GM23248 (cell line): ENCODE data around the gene TENM3. TPM values are rescaled to one million over a fixed set of nuclear protein-coding genes. Genes with fewer than 3 reads are reported as not detected.

Experiments used
- DNase-seq: peaks from one replicate; pipeline ENCODE4 v3.0.0-alpha.2; 2015
- H2AFZ ChIP-seq: fragments of 200-600 bp; sonication (generic); 2 replicates; pipeline ENCODE4 v1.6.1; 2016; ENCODE audit warnings: antibody characterized with exemption
- H3F3A ChIP-seq: fragments of 200-600 bp; sonication (generic); 2 replicates; pipeline ENCODE4 v1.6.1; 2016; ENCODE audit warnings: mild to moderate bottlenecking, antibody characterized with exemption, mixed run types; ENCODE audit not compliant: insufficient read depth
- H3K27ac ChIP-seq: fragments of 200-600 bp; sonication (generic); 2 replicates; pipeline ENCODE4 v1.5.1; 2016; ENCODE audit warnings: mild to moderate bottlenecking
- H3K27me3 ChIP-seq: fragments of 200-600 bp; sonication (generic); replicated peaks from 2 replicates; pipeline ENCODE4 v1.6.1; 2016; ENCODE audit warnings: mild to moderate bottlenecking; ENCODE audit not compliant: insufficient read depth
- H3K36me3 ChIP-seq: fragments of 200-600 bp; sonication (generic); 2 replicates; pipeline ENCODE4 v1.6.1; 2016; ENCODE audit warnings: low read depth, mild to moderate bottlenecking
- H3K4me1 ChIP-seq: fragments of 200-600 bp; sonication (generic); 2 replicates; pipeline ENCODE4 v1.6.1; 2016; ENCODE audit warnings: mild to moderate bottlenecking; ENCODE audit not compliant: insufficient read depth
- H3K4me2 ChIP-seq: fragments of 200-600 bp; sonication (generic); one replicate; pipeline ENCODE4 v1.6.1; 2016; ENCODE audit warnings: mild to moderate bottlenecking; ENCODE audit not compliant: unreplicated experiment
- H3K4me3 ChIP-seq: fragments of 200-600 bp; sonication (generic); 2 replicates; pipeline ENCODE4 v1.5.1; 2016; ENCODE audit warnings: mild to moderate bottlenecking
- H3K79me2 ChIP-seq: fragments of 200-600 bp; sonication (generic); 2 replicates; pipeline ENCODE4 v1.6.1; 2016; ENCODE audit warnings: mild to moderate bottlenecking; ENCODE audit not compliant: insufficient read depth
- H3K9ac ChIP-seq: fragments of 200-600 bp; sonication (generic); 2 replicates; pipeline ENCODE4 v1.6.1; 2016; ENCODE audit warnings: mild to moderate bottlenecking
- H3K9me2 ChIP-seq: fragments of 200-600 bp; sonication (generic); 2 replicates; pipeline ENCODE4 v1.6.1; 2016; ENCODE audit warnings: mixed run types, mild to moderate bottlenecking, moderate library complexity; ENCODE audit not compliant: insufficient read depth
- H3K9me3 ChIP-seq: fragments of 200-600 bp; sonication (generic); one replicate; pipeline ENCODE4 v1.6.1; 2017; ENCODE audit warnings: low read depth
- H4K20me1 ChIP-seq: fragments of 200-600 bp; sonication (generic); 2 replicates; pipeline ENCODE4 v1.6.0; 2016; ENCODE audit not compliant: insufficient read depth
- EZH2 ChIP-seq: fragments of 200-600 bp; sonication (generic); IDR thresholded peaks from 2 replicates; pipeline ENCODE4 v1.6.1; 2018; ENCODE audit warnings: antibody characterized with exemption, mild to moderate bottlenecking; ENCODE audit not compliant: insufficient read depth, poor library complexity, severe bottlenecking
- EZH2phosphoT487 ChIP-seq: fragments of 200-600 bp; sonication (generic); IDR thresholded peaks from 2 replicates; pipeline ENCODE4 v1.6.1; 2018; ENCODE audit warnings: antibody characterized with exemption, moderate library complexity, mild to moderate bottlenecking, low read depth; ENCODE audit not compliant: insufficient read depth
- WGBS, 2 experiments: methylation state at CpG; one replicate each; pipeline ENCODE4 v1.1.6; 2015 to 2017; ENCODE audit warnings: low lambda C conversion rate in 2 of 2, low coverage in 1 of 2; ENCODE audit errors: missing lambda C conversion rate in 2 of 2; 5-methylcytosine and 5-hydroxymethylcytosine counted together
- in situ Hi-C: fragments of 300-500 bp; cut with MboI; formaldehyde crosslinking; loops from 2 replicates; pipeline ENCODE4 v1.15.0; 2020
- polyA plus RNA-seq: library from polyadenylated mRNA; unstranded; fragments of >200 nt; fragmentation: Nextera tagmentation; extraction: Ambion mirVana; gene quantifications from 2 replicates; pipeline ENCODE4 v1.2.1, GENCODE V29; 2016
- total RNA-seq: library from RNA; depleted of rRNA; stranded (reverse); fragments of >200 nt; shearing (Covaris generic); gene quantifications from 2 replicates; pipeline ENCODE4 v1.2.3, GENCODE V29; 2014

TENM3 gene
- total and polyA plus RNA-seq, 2 experiments from 2014 or later: 0.83 to 8.1 TPM

DNA sequence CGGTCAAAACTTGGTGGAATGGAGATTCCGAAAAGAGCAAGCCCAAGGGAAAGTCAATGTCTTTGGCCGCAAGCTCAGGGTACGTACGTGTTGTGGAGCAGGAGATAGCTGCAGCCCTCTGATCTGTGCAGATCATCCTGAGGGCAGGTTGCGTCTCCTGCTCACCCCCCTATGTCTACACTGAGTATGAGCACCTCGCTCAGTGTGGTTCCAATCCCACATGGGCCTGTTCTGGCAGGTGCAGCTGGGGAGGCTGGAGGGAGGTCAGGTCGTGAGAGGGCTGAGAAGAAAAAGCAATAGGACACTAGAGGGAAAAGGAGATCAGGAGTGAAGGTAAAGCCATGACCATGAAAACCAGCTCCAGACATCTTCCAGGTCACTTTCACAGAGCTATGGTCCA lies 531.9 kb downstream of the TENM3 start:
- H3K4me2 ChIP-seq: no peak overlapping the region
- no peak for TF ChIP-seq EZH2
- TF ChIP-seq EZH2phosphoT487: no peak
- no peaks in the 10 kb centered on the region for H3K9me2 ChIP-seq
- WGBS, 2 experiments: 57 to 62% methylated on average over 8 of the region's 8 CpGs
- no peak overlapping the region for H2AFZ ChIP-seq
- no peaks in the 10 kb centered on the region for H3K4me1 ChIP-seq
- H3K4me3 ChIP-seq: no peak overlapping the region
- H4K20me1 ChIP-seq: no peaks in the 10 kb centered on the region
- H3K36me3 ChIP-seq: no peaks in the 10 kb centered on the region
- H3F3A ChIP-seq: no peaks in the 10 kb centered on the region
- H3K79me2 ChIP-seq: no peaks in the 10 kb centered on the region
- no peaks in the 10 kb centered on the region for H3K9me3 ChIP-seq
- H3K27me3 ChIP-seq: no peaks in the 10 kb centered on the region
- DNase-seq: no peak
- no peak overlapping the region for H3K27ac ChIP-seq
- in situ Hi-C loops: no loop called here
- no peak overlapping the region for H3K9ac ChIP-seq

GRCh38 chr4:182776376-182777105 lies 533.3 kb downstream of the TENM3 start:
- Histone ChIP-seq H3K27me3 (no peaks in the 10 kb centered on the region), H3K4me2 (no peak overlapping the region), H3K4me3 (no peak overlapping the region), H3K36me3 (no peaks in the 10 kb centered on the region), H3F3A (no peaks in the 10 kb centered on the region), H3K9me2 (no peaks in the 10 kb centered on the region), H3K9ac (no peak overlapping the region), H2AFZ (no peak overlapping the region), H3K27ac (no peak overlapping the region), H3K4me1 (no peaks in the 10 kb centered on the region), H4K20me1 (no peaks in the 10 kb centered on the region), H3K9me3 (no peaks in the 10 kb centered on the region), H3K79me2 (no peaks in the 10 kb centered on the region)
- 27 to 32% methylated on average over 5 of the region's 5 CpGs for WGBS, 2 experiments
- DNase-seq: no peak
- in situ Hi-C loops: no loop called here
- TF ChIP-seq EZH2: no peak

DNA sequence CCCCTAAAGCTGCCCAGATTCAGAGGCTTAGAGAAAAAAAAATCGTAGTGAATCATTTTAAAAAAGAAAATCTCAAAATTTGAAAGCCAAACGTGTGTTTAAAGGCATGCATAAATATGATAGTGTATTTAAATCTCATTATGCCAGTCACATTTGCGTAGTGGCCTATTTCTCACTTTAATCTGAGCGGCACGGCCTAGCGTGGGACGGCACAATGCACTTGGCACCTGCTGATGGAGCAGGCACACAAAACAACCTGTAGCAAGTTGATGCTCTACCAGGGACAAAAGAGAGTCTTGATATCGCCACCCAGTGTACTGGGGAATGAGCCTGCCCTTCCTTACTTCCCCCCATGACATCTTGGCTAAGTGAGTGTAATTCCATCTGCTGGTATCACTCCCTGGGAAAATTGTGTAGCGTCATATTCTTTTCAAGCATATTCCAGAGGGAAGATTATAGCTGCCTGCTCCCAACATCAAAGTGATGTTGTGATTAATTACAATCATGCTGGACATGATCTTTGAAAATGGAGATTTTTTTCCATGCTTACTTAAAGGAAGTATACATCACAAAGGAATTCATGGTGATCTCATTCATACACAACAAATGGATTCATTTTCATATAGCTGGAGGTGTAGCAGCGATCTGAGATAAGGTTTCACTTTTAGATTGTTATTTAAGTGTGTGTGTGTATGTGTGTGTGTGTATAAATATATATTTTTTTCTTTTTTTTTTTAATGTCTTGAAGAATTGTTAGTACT lies 535.2 kb downstream of the TENM3 start:
- no peaks in the 10 kb centered on the region for H3K27me3 ChIP-seq
- H3K4me2 ChIP-seq: no peak overlapping the region
- no peak overlapping the region for H3K9ac ChIP-seq
- no peaks in the 10 kb centered on the region for H3K36me3 ChIP-seq
- no peaks in the 10 kb centered on the region for H3K79me2 ChIP-seq
- no peak overlapping the region for H3K4me3 ChIP-seq
- no peaks in the 10 kb centered on the region for H3K9me2 ChIP-seq
- 50 to 55% methylated on average over 10 of the region's 10 CpGs for WGBS, 2 experiments
- no peaks in the 10 kb centered on the region for H3F3A ChIP-seq
- in situ Hi-C loops: no loop called here
- no peak overlapping the region for H2AFZ ChIP-seq
- H4K20me1 ChIP-seq: no peaks in the 10 kb centered on the region
- no peaks in the 10 kb centered on the region for H3K9me3 ChIP-seq
- TF ChIP-seq EZH2: no peak
- no peak for TF ChIP-seq EZH2phosphoT487
- no peaks in the 10 kb centered on the region for H3K4me1 ChIP-seq
- DNase-seq: no peak
- no peak overlapping the region for H3K27ac ChIP-seq

DNA sequence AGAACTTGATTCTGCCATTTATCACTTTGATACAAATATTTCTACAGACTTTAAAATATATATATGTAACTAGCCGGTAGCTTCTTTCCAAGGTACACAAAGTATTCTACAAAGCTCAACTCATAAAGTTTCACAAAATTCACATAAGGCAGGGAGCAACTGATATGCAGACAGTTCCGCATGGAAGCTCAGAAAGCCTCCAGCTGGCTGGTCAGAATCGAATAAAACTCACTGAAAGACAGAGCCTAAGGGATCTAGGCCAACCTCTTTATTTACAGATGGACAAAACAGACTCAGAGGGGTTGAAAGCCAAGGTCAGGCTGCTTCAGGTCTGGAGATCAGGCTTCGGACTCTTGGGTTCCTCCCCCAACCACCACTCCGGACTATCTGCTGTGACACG lies 543.8 kb downstream of the TENM3 start:
- Histone ChIP-seq H2AFZ (no peak overlapping the region), H3K4me1 (no peaks in the 10 kb centered on the region), H3K4me3 (no peak overlapping the region), H3F3A (no peaks in the 10 kb centered on the region), H4K20me1 (no peaks in the 10 kb centered on the region), H3K79me2 (no peaks in the 10 kb centered on the region), H3K4me2 (no peak overlapping the region), H3K9me3 (no peaks in the 10 kb centered on the region), H3K27me3 (no peaks in the 10 kb centered on the region), H3K27ac (no peak overlapping the region), H3K9me2 (no peaks in the 10 kb centered on the region), H3K36me3 (no peaks in the 10 kb centered on the region), H3K9ac (no peak overlapping the region)
- 53 to 68% methylated on average over 6 of the region's 6 CpGs for WGBS, 2 experiments
- in situ Hi-C loops: no loop called here
- TF ChIP-seq EZH2phosphoT487 (no peak), EZH2 (no peak)
- DNase-seq: no peak
